Prostate gland (tissue), 2 donors: ENCODE data around the gene SPON1.

Experiments
- CTCF ChIP-seq, 4 experiments: fragments of 200-600 bp in 2 of 4; fragments of 450-650 bp in 2 of 4; sonication (generic) in 2 of 4; IDR thresholded peaks; 1 replicate in 3 of 4; 2 replicates in 1 of 4; pipeline ENCODE4 v1.5.1; 2016 to 2019; ENCODE audit warnings: antibody characterized with exemption in 4 of 4, mild to moderate bottlenecking in 2 of 4, moderate library complexity in 2 of 4
- POLR2A ChIP-seq: fragments of 450-650 bp; IDR thresholded peaks from one replicate; pipeline ENCODE4 v1.6.1; 2016; ENCODE audit warnings: antibody characterized with exemption, mild to moderate bottlenecking

DNA sequence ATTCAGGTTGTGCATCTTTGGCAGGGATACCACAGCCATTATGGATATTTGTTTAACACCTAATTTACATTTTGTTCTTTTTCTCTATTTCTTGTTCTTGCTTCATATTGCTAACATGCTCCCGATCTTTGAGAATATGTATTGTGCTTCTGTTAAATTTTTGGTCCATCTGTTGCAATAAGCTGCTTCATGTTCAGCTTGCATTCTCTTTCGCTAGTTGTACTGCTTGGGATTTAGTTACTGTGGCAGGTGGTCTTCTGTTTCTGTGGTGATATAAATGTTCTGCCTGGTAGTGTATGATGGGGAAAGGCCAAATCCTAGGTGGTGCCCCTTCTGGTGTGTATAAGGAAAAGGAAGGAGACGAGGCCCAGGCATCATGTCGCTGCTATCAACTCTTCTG, 140.2 kb downstream of the SPON1 start:
- no peak for TF ChIP-seq CTCF (IDR thresholded peaks at IDR 0.05)
- no peak for TF ChIP-seq POLR2A
